Thyroid gland (tissue), 4 donors: ENCODE measurements around the gene NUDT16L1. TPM values are rescaled to one million over a fixed set of nuclear protein-coding genes. Genes with fewer than 3 reads are reported as not detected.

ENCODE experiments used
- DNase-seq, 2 donors: peaks; one replicate each; pipeline ENCODE4 v3.0.0-alpha.2; 2019
- H3K27ac ChIP-seq, 3 donors: fragments of 200-600 bp; sonication (generic); 1 replicate in 2 of 3; 2 replicates in 1 of 3; pipeline ENCODE4 v1.5.1; 2016 to 2019; ENCODE audit warnings: mild to moderate bottlenecking in 1 of 3, moderate library complexity in 1 of 3
- H3K27me3 ChIP-seq: fragments of 200-600 bp; sonication (generic); one replicate; pipeline ENCODE4 v1.5.1; 2019
- H3K36me3 ChIP-seq, 2 donors: fragments of 200-600 bp; sonication (generic); one replicate each; pipeline ENCODE4 v1.5.1; 2016 to 2019
- H3K4me1 ChIP-seq, 2 donors: fragments of 200-600 bp; sonication (generic); one replicate each; pipeline ENCODE4 v1.5.1; 2017 to 2019
- H3K4me3 ChIP-seq, 3 donors: fragments of 200-600 bp; sonication (generic); replicated peaks in 1 of 3; 1 replicate in 2 of 3; 2 replicates in 1 of 3; pipeline ENCODE4 v1.5.1; 2016; ENCODE audit warnings: mild to moderate bottlenecking in 1 of 3
- H3K9me3 ChIP-seq: fragments of 200-600 bp; sonication (generic); one replicate; pipeline ENCODE4 v1.5.1; 2017
- CTCF ChIP-seq, 6 experiments: fragments of 200-600 bp in 3 of 6; fragments of 450-650 bp in 3 of 6; sonication (generic) in 3 of 6; IDR thresholded peaks; one replicate each; pipeline ENCODE4 v1.5.1; 2016 to 2019; ENCODE audit warnings: antibody characterized with exemption in 6 of 6, mild to moderate bottlenecking in 2 of 6, inconsistent platforms in 1 of 6, moderate library complexity in 1 of 6
- POLR2A ChIP-seq, 2 donors: fragments of 450-650 bp; IDR thresholded peaks; one replicate each; pipeline ENCODE4 v1.6.1; 2017; ENCODE audit warnings: antibody characterized with exemption in 2 of 2, mild to moderate bottlenecking in 2 of 2, moderate library complexity in 1 of 2
- WGBS, 2 donors: methylation state at CpG; one replicate each; pipeline ENCODE4 v1.1.5; 2017; 5-methylcytosine and 5-hydroxymethylcytosine counted together
- intact Hi-C: fragments of 100-400 bp; cut with DNase I; formaldehyde crosslinking; loops from one replicate; pipeline ENCODE4 v1.15.1; 2023
- total RNA-seq, 4 donors: library from RNA; depleted of rRNA; stranded (reverse); fragments of >200 nt; gene quantifications; one replicate each; pipeline ENCODE4 v1.2.3, GENCODE V29; 2016

Gene NUDT16L1
- total RNA-seq, 4 donors from 2014 or later: 27.0 to 61.1 (median 38.9) TPM

DNA sequence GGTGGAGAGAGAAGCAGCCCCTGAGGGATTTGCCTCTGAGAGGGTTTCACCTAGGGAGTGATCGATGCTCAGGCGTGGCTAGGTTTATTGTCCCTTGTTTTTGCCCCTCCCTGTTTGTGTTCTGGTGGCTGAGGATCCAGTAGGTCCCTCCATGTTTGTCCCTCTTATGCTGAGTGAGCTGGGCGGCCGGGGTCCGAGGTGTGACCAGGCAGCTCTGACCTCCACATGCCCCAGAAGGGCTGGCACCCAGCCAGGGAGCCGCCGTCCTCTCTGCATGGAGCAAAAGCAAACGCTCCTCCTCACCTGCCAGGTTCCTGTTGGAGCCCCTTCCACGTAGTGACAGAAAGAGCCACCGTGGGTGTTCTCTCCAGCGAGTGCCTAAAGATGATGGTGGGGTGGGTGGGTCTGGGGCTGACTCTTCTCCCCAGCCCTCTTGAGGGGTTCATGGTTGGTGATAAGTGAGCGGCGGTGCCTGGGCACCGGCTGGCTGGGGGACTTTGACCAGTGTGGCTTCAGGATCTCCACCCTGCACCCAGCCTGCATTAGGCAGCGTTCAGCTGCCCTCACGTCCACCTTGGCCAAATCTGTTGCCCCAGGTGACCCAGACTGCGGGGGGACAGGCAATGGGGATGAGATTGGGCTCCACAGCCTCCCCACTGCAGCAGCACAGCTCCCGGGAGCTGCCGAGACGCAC is 14.1 kb upstream of the NUDT16L1 start:
- Histone ChIP-seq H3K9me3 (no peaks in the 10 kb centered on the region), H3K27ac (peak overlapping the region; percentile 54 to 74 (median 56)), H3K4me1 (peaks cover 26 to 31% of the 10 kb centered on the region in 2 donors), H3K4me3 (peak overlapping the region in 1 of 3 donors; percentile 13), H3K36me3 (peaks cover 22 to 24% of the 10 kb centered on the region in 2 donors), H3K27me3 (no peaks in the 10 kb centered on the region)
- WGBS, 2 donors: 65% methylated on average over 8 to 20 of the region's 20 CpGs
- DNase-seq: peak; percentile 66 to 71
- TF ChIP-seq POLR2A (IDR thresholded peaks at IDR 0.05): no peak
- TF ChIP-seq CTCF (IDR thresholded peaks at IDR 0.05): no peak
- intact Hi-C loops: no loop called here

DNA sequence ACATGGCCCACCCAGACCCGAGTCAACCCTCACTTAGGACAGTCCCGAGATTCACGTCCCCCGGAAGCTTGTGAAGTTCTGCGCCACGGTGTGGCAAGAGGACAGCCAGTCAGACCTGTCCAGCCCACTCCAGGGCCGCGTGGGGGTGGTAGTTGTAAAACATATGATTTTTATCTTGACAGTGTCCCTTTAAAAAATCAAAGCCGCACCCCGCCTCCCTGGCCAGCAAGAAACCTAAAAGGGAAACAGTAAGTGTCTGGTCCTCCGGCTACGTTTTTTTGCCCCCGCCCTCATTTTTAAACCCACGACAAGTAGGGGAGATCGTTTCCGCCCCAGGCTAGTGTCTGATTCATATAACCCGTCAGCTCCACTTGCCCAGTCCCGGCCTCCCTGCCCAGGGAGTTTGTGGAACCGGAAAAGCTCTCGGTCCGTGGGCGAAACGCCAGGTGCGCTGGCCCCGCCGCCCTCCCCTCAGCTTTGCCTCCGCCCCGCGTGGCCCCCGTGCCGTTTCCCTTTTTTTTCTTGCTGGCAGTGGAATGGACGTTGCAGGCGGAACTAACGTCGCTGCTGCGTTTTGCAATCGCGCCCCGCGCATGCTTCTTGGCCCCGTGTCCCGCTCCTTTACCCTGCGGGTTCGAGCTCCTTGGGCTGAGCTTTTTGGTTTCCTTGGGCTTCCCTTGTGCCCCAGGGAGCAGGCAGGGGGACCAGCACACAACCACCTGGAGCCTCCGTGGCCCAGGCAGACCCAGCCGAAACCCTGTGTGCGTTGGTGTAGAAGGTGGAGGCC is 13.3 kb upstream of the NUDT16L1 start:
- H3K9me3 ChIP-seq: no peaks in the 10 kb centered on the region
- no peaks in the 10 kb centered on the region for H3K27me3 ChIP-seq
- TF ChIP-seq CTCF (IDR thresholded peaks at IDR 0.05): no peak
- no peak for TF ChIP-seq POLR2A (IDR thresholded peaks at IDR 0.05)
- DNase-seq: peak; percentile 43 to 58
- peaks cover 26 to 31% of the 10 kb centered on the region in 2 donors for H3K4me1 ChIP-seq
- WGBS, 2 donors: 76 to 77% methylated on average over 43 to 47 of the region's 47 CpGs
- peaks cover 29% of the 10 kb centered on the region in 2 donors for H3K36me3 ChIP-seq
- peak overlapping the region; percentile 28 to 74 (median 56) for H3K27ac ChIP-seq
- peak overlapping the region in 1 of 3 donors; percentile 13 for H3K4me3 ChIP-seq
- intact Hi-C loops: no loop called here

DNA sequence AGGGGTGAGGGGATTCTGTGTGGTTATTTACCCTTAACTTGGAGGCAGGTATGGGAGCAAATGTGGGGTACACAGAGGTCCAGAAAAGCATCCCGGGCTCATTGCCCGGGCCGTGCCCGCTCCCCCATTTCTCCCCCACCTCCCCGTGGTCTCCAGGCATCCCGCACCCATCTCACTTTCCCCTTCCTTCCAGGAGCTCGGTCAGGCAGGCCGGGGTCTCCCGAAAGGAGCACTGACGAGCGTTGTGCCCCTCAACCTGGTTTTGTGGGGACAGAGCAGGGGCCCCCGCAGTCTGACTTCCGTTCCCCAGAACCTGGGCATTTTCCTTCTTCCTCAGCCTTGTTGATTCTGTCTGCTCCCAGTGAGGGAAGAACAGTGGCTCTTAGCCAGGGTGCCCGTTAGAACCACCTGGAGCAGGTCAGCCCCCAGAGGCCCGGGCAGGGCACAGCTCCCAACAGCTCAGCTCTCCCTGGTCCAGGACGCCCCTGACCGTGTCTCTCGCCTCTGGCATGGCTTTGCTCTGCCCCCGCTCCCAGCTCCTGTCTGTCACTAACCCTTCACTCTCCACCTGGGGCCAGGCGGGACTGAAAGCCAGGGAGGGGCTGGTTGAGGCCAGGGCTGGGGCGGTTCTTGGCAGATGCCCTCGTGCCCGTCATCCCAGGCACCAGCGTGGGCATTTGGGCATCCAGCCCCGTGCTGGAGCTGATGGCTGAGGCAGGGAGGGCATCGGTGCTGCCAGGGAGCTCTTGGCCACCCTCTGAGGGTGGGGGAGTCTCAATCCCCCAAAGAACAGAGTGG is 12.5 kb upstream of the NUDT16L1 start:
- peaks cover 29 to 37% of the 10 kb centered on the region in 2 donors for H3K36me3 ChIP-seq
- peak overlapping the region; percentile 28 to 68 (median 56) for H3K27ac ChIP-seq
- no peak for TF ChIP-seq CTCF (IDR thresholded peaks at IDR 0.05)
- no peak for TF ChIP-seq POLR2A (IDR thresholded peaks at IDR 0.05)
- H3K27me3 ChIP-seq: no peaks in the 10 kb centered on the region
- 79 to 87% methylated on average over 21 to 24 of the region's 26 CpGs for WGBS, 2 donors
- H3K4me3 ChIP-seq: peak overlapping the region in 1 of 3 donors; percentile 6
- H3K4me1 ChIP-seq: peaks cover 26 to 31% of the 10 kb centered on the region in 2 donors
- no peaks in the 10 kb centered on the region for H3K9me3 ChIP-seq
- DNase-seq: no peak
- intact Hi-C loops: no loop called here

DNA sequence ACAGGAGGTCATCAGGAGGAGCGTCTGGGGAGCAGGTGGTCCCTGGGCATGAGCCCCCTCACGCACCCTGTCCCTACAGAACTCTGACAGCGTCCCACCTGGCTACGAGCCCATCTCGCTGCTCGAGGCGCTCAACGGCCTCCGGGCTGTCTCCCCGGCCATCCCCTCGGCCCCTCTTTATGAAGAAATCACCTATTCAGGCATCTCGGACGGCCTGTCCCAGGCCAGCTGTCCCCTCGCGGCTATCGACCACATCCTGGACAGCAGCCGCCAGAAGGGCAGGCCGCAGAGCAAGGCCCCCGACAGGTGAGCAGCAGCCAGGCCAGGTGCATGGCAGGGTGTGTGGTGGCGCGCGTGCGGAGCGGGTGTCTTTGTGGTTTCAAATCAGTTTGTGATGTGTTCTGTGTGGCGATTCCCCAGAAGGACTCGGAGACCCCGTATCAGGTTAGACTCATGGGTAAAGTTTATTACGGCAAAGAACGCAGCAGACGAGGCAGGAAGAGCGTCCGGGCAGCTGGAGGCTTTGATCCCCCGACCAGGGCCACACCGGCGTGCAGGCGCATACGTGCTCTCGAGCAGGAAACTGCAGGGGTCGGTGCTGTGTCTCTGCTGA is 11.8 kb upstream of the NUDT16L1 start:
- no peaks in the 10 kb centered on the region for H3K9me3 ChIP-seq
- peaks cover 32 to 41% of the 10 kb centered on the region in 2 donors for H3K36me3 ChIP-seq
- peaks cover 26 to 30% of the 10 kb centered on the region in 2 donors for H3K4me1 ChIP-seq
- WGBS, 2 donors: 94 to 96% methylated on average over 37 to 39 of the region's 39 CpGs
- H3K27ac ChIP-seq: no peak overlapping the region
- H3K27me3 ChIP-seq: no peaks in the 10 kb centered on the region
- no peak for TF ChIP-seq POLR2A (IDR thresholded peaks at IDR 0.05)
- no peak for TF ChIP-seq CTCF (IDR thresholded peaks at IDR 0.05)
- H3K4me3 ChIP-seq: no peak overlapping the region
- DNase-seq: no peak
- intact Hi-C loops: no loop called here
